A549 (cell line): ENCODE data around the gene EFCAB11. TPM values are rescaled to one million over a fixed set of nuclear protein-coding genes. Genes with fewer than 3 reads are reported as not detected.

Experiments used
- ATAC-seq, 2 experiments: fragments of 200-7000 bp in 1 of 2; fragments of >200 bp in 1 of 2; cut with Nextera tagmentation in 1 of 2; cut with Tn5 transposase in 1 of 2; 3 replicates each; pipeline versions ENCODE4 v1.8.0 to v1.9.1; 2018 to 2020; ENCODE audit warnings: mild to moderate bottlenecking in 1 of 2, moderate library complexity in 1 of 2
- CTCF ChIA-PET: fragments of 300-600 bp; sonication (Branson Sonifier 250); formaldehyde crosslinking; extraction: SDS; loops from one replicate; lab custom pipeline; 2021; ENCODE audit warnings: antibody characterized with exemption, inconsistent platforms; lab: Yijun Ruan, JAX
- POLR2A ChIA-PET: fragments of 350-600 bp; formaldehyde crosslinking; extraction: SDS; loops from one replicate; lab custom pipeline; 2021; ENCODE audit warnings: antibody characterized with exemption, inconsistent platforms; lab: Yijun Ruan, JAX
- DNase-seq, 2 experiments: peaks; one replicate each; pipeline versions ENCODE4 v3.0.0 to v3.0.0-alpha.2; 2011 to 2016; ENCODE audit warnings: low read depth in 1 of 2, low spot score in 1 of 2
- FAIRE-seq: peaks from 2 replicates; lab custom pipeline; 2011; peaks lifted over from hg19 to GRCh38; lab: Jason Lieb, UNC
- H3K27ac ChIP-seq, 2 experiments: fragments of >200 bp; sonication (Bioruptor Twin); formaldehyde crosslinking; 3 replicates each; pipeline ENCODE4 v1.5.1; 2016 to 2017
- H3K4me1 ChIP-seq: fragments of >200 bp; sonication (Bioruptor Twin); formaldehyde crosslinking; 3 replicates; pipeline ENCODE4 v1.6.1; 2016
- H3K4me2 ChIP-seq: fragments of >200 bp; sonication (Bioruptor Twin); formaldehyde crosslinking; 3 replicates; pipeline ENCODE4 v1.6.1; 2016
- H3K4me3 ChIP-seq: fragments of >200 bp; sonication (Bioruptor Twin); formaldehyde crosslinking; 3 replicates; pipeline ENCODE4 v1.5.1; 2016
- H3K9me3 ChIP-seq: fragments of >200 bp; sonication (Bioruptor Twin); formaldehyde crosslinking; 3 replicates; pipeline ENCODE4 v1.6.1; 2016
- CBX2 ChIP-seq: fragments of 200-600 bp; sonication (generic); IDR thresholded peaks from 2 replicates; pipeline ENCODE4 v1.6.1; 2016; ENCODE audit warnings: low read depth, mild to moderate bottlenecking, borderline replicate concordance
- CBX8 ChIP-seq: fragments of 200-600 bp; sonication (generic); IDR thresholded peaks from 2 replicates; pipeline ENCODE4 v1.6.1; 2016
- CEBPB ChIP-seq, 2 experiments: fragments of >200 bp in 1 of 2; sonication (Bioruptor Twin) in 1 of 2; formaldehyde crosslinking in 1 of 2; IDR thresholded peaks; 2 replicates each; pipeline ENCODE4 v1.6.1; 2012 to 2016
- CHD2 ChIP-seq: fragments of 150-350 bp; IDR thresholded peaks from 2 replicates; pipeline ENCODE4 v1.6.1; 2014; ENCODE audit warnings: low read length; ENCODE audit not compliant: partially characterized antibody
- EHF ChIP-seq: fragments of 250-450 bp; sonication (Bioruptor Pico); IDR thresholded peaks from 2 replicates; pipeline ENCODE4 v1.5.0; 2020; ENCODE audit warnings: mild to moderate bottlenecking
- ESRRA ChIP-seq: fragments of 150-350 bp; IDR thresholded peaks from 2 replicates; pipeline ENCODE4 v1.6.1; 2014; ENCODE audit warnings: mild to moderate bottlenecking, low read length, borderline replicate concordance
- GATA3 ChIP-seq: IDR thresholded peaks from 2 replicates; pipeline ENCODE4 v1.6.1; 2012; ENCODE audit warnings: borderline replicate concordance
- JUNB ChIP-seq: fragments of >200 bp; sonication (Bioruptor Twin); formaldehyde crosslinking; IDR thresholded peaks from 2 replicates; pipeline ENCODE4 v1.6.1; 2016
- KDM1A ChIP-seq: fragments of 200-600 bp; sonication (generic); IDR thresholded peaks from 2 replicates; pipeline ENCODE4 v1.6.1; 2016; ENCODE audit warnings: low read depth, mild to moderate bottlenecking
- KDM5A ChIP-seq: fragments of 200-600 bp; sonication (generic); IDR thresholded peaks from 2 replicates; pipeline ENCODE4 v1.6.1; 2016; ENCODE audit warnings: antibody characterized with exemption, mild to moderate bottlenecking
- MAFK ChIP-seq: fragments of 450-650 bp; IDR thresholded peaks from 2 replicates; pipeline ENCODE4 v1.6.1; 2014; ENCODE audit not compliant: partially characterized antibody
- MYC ChIP-seq: IDR thresholded peaks from 2 replicates; pipeline ENCODE4 v1.6.1; 2012; ENCODE audit warnings: mild to moderate bottlenecking, inconsistent platforms, low read length, improper control_type of control experiment, borderline replicate concordance
- NR3C1 ChIP-seq: fragments of >200 bp; sonication (Bioruptor Twin); formaldehyde crosslinking; IDR thresholded peaks from 3 replicates; pipeline ENCODE4 v1.6.1; 2017
- RAD21 ChIP-seq, 2 experiments: fragments of >200 bp in 1 of 2; sonication (Bioruptor Twin) in 1 of 2; formaldehyde crosslinking in 1 of 2; IDR thresholded peaks in 1 of 2; conservative IDR thresholded peaks in 1 of 2; 2 replicates in 1 of 2; 3 replicates in 1 of 2; pipeline ENCODE4 v1.6.1; 2012 to 2018; ENCODE audit warnings: inconsistent platforms in 1 of 2
- RARB ChIP-seq: fragments of 250-450 bp; sonication (Bioruptor Pico); IDR thresholded peaks from 2 replicates; pipeline ENCODE4 v1.8.0; 2021; ENCODE audit warnings: mild to moderate bottlenecking, moderate library complexity
- RFX5 ChIP-seq: fragments of 450-650 bp; IDR thresholded peaks from 2 replicates; pipeline ENCODE4 v1.7.1; 2014; ENCODE audit warnings: antibody characterized with exemption, mild to moderate bottlenecking, moderate library complexity
- SMC3 ChIP-seq: fragments of >200 bp; sonication (Bioruptor Twin); formaldehyde crosslinking; IDR thresholded peaks from 3 replicates; pipeline ENCODE4 v1.6.1; 2018; ENCODE audit warnings: inconsistent platforms
- SREBF2 ChIP-seq: fragments of 450-650 bp; IDR thresholded peaks from 2 replicates; pipeline ENCODE4 v1.6.1; 2014; ENCODE audit warnings: mild to moderate bottlenecking, moderate library complexity
- ZC3H11A ChIP-seq: fragments of 450-650 bp; IDR thresholded peaks from 2 replicates; pipeline ENCODE4 v1.6.1; 2014; ENCODE audit warnings: antibody characterized with exemption, mild to moderate bottlenecking
- ZNF302 ChIP-seq: fragments of 250-450 bp; sonication (Bioruptor Pico); IDR thresholded peaks from 2 replicates; pipeline ENCODE4 v1.9.0; 2021; ENCODE audit warnings: inconsistent platforms, mild to moderate bottlenecking, moderate library complexity
- WGBS: methylation state at CpG from one replicate; pipeline ENCODE4 v1.1.6; 2017; ENCODE audit errors: missing lambda C conversion rate; 5-methylcytosine and 5-hydroxymethylcytosine counted together
- polyA plus RNA-seq, 4 experiments: library from polyadenylated mRNA; depleted of rRNA in 3 of 4; stranded (reverse); fragments of >200 nt; fragmentation: RNase III in 1 of 4; extraction: RNeasy Plus Mini Kit Qiagen cat#74134 plus additional on column Dnase treatment in 1 of 4; gene quantifications; 2 replicates in 3 of 4; 3 replicates in 1 of 4; pipeline ENCODE4 v1.2.3, GENCODE V29; 2011 to 2017
- TF ChIP-seq, protein P1 (sequence below): fragments of 250-450 bp; sonication (Bioruptor Pico); IDR thresholded peaks from 2 replicates; pipeline ENCODE4 v1.5.0; 2021; ENCODE audit warnings: mild to moderate bottlenecking, moderate library complexity, borderline replicate concordance
- TF ChIP-seq, protein P2 (sequence below): fragments of 150-350 bp; IDR thresholded peaks from 2 replicates; pipeline ENCODE4 v1.6.1; 2014; ENCODE audit warnings: low read depth, mild to moderate bottlenecking, low read length
- TF ChIP-seq, protein P3 (sequence below): fragments of >200 bp; sonication (Bioruptor Twin); formaldehyde crosslinking; IDR thresholded peaks from 2 replicates; pipeline ENCODE4 v1.6.1; 2016

EFCAB11 gene
- polyA plus RNA-seq, 2 of the 4 experiments (the other 2 are of a cell fraction): 18.8 to 19.6 TPM

DNA sequence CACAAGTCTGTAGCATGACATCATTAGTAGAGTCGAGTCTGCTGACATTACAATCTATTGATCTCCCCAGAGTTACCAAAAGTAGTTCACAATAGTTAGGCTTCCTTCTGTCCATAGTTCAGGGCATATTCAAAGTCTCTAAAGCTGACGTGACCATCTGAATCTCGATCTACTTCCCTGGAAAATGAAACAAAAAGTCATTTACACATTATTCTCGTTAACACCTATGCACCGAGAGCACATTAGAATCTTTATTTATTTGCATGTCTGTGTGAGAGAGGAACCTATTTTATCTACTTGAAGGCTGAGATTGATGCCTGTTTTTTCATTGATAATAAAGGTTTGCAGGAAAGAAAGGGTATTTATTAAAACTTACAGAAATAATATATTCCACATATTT is 157.4 kb downstream of the EFCAB11 start (continued):
- TF ChIP-seq ZNF302 (no peak), MYC (no peak)

DNA sequence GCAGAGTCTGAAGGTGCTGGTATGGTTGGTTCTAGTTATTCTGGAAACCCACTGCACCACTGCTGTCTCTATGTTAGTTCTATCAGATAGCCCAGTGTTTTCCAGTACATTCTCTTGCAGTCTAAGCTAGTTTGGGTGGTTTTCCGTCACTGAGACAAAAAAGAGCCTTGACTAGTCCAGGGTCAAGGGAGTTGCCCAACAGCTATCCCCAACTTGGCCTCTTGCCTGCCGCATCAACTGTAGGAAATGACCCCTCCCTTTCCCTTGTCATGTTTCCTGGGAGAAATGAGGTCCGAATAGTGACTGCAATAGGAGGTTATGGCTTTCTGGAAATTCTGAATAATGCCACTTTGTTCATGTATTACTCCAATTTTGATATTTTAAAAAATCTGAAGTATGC is 160.4 kb downstream of the EFCAB11 start:
- FAIRE-seq (no peak), ATAC-seq (no peak), DNase-seq (no peak)
- Histone ChIP-seq H3K4me1 (no peaks in the 10 kb centered on the region), H3K4me2 (no peak overlapping the region), H3K27ac (no peak overlapping the region), H3K4me3 (no peak overlapping the region), H3K9me3 (no peaks in the 10 kb centered on the region)
- TF ChIP-seq MAFK (no peak), GATA3 (no peak), SMC3 (no peak), EHF (CRISPR knock-in tag) (no peak), KDM5A (no peak), CHD2 (no peak), KDM1A (no peak), JUNB (no peak)
- TF ChIP-seq, protein P1, sequence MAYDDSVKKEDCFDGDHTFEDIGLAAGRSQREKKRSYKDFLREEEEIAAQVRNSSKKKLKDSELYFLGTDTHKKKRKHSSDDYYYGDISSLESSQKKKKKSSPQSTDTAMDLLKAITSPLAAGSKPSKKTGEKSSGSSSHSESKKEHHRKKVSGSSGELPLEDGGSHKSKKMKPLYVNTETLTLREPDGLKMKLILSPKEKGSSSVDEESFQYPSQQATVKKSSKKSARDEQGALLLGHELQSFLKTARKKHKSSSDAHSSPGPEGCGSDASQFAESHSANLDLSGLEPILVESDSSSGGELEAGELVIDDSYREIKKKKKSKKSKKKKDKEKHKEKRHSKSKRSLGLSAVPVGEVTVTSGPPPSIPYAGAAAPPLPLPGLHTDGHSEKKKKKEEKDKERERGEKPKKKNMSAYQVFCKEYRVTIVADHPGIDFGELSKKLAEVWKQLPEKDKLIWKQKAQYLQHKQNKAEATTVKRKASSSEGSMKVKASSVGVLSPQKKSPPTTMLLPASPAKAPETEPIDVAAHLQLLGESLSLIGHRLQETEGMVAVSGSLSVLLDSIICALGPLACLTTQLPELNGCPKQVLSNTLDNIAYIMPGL (CRISPR knock-in tag): no peak
- WGBS: 78% methylated on average over 3 of the region's 3 CpGs
- ChIA-PET POLR2A (no interaction called here), CTCF (no interaction called here)

DNA sequence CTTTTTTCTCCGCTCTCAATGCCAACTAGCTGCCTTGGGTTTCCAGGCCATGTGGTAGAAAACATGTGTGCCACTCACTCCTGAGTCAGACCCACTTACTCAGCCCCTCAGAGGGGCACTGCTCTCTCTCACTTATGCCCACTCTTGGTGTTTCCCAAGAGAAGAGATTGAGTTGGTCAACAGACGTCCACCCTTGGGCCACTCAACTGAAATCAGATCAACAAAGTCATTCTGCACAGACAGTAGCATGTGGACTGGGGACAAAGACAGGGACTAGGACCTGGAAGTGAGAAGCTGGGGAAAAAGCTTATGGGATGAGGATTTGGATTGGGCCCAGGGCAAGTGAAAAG is 161.2 kb downstream of the EFCAB11 start:
- no peak for TF ChIP-seq RARB
- TF ChIP-seq, protein P2, sequence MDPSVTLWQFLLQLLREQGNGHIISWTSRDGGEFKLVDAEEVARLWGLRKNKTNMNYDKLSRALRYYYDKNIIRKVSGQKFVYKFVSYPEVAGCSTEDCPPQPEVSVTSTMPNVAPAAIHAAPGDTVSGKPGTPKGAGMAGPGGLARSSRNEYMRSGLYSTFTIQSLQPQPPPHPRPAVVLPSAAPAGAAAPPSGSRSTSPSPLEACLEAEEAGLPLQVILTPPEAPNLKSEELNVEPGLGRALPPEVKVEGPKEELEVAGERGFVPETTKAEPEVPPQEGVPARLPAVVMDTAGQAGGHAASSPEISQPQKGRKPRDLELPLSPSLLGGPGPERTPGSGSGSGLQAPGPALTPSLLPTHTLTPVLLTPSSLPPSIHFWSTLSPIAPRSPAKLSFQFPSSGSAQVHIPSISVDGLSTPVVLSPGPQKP: no peak
- no peak for TF ChIP-seq EHF (CRISPR knock-in tag)
- no peak for TF ChIP-seq NR3C1
- no peak for TF ChIP-seq ESRRA
- TF ChIP-seq ZNF302: no peak
- TF ChIP-seq, protein P3, sequence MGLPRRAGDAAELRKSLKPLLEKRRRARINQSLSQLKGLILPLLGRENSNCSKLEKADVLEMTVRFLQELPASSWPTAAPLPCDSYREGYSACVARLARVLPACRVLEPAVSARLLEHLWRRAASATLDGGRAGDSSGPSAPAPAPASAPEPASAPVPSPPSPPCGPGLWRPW: no peak
- TF ChIP-seq ZC3H11A: no peak
- no peak for TF ChIP-seq CBX2
- TF ChIP-seq RAD21 (conservative IDR thresholded peaks at IDR 0.05 in 1 of 2, IDR thresholded peaks at IDR 0.05 in 1 of 2): no peak
- no peak for TF ChIP-seq CEBPB (IDR thresholded peaks at IDR 0.05)
- no peak for TF ChIP-seq SREBF2
- no peak for TF ChIP-seq RFX5
- TF ChIP-seq CBX8: no peak
- no peak for ATAC-seq
- ChIA-PET POLR2A (no interaction called here), CTCF (interaction anchor here (0.5 kb wide), 1 partner anchor 164 kb away, joined by 3 read pairs; no protein-coding TSS in a partner anchor)
- no peaks in the 10 kb centered on the region for H3K9me3 ChIP-seq
- DNase-seq: no peak
- H3K4me2 ChIP-seq: no peak overlapping the region
- H3K4me3 ChIP-seq: no peak overlapping the region
- no peak overlapping the region for H3K27ac ChIP-seq
- FAIRE-seq: no peak
- no peaks in the 10 kb centered on the region for H3K4me1 ChIP-seq
- WGBS: 68% methylated on average over 2 of the region's 2 CpGs
